ENCODE measurements around the gene KIF15.

KIF15 gene

DNA sequence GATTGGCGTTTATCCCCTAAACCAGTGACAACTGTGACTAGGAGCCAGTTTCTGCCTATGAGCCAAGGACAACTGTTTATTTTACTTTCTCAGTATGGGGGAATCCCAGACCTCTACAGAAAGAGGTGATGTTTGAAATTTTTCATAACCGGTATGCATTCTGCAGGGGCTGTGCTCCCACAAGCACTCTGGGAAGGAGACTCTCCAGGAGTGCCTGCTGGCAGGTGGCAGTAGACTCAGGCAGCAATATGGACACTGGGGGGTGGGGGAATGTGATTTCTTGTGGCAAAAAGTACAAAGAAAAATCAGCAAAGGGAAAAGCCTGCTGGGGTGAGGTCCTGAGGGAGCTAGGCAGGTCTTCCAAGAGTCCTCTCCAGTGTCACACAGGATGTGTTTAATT is 118.7 kb downstream of the KIF15 start:
- FAIRE-seq = no peak

DNA sequence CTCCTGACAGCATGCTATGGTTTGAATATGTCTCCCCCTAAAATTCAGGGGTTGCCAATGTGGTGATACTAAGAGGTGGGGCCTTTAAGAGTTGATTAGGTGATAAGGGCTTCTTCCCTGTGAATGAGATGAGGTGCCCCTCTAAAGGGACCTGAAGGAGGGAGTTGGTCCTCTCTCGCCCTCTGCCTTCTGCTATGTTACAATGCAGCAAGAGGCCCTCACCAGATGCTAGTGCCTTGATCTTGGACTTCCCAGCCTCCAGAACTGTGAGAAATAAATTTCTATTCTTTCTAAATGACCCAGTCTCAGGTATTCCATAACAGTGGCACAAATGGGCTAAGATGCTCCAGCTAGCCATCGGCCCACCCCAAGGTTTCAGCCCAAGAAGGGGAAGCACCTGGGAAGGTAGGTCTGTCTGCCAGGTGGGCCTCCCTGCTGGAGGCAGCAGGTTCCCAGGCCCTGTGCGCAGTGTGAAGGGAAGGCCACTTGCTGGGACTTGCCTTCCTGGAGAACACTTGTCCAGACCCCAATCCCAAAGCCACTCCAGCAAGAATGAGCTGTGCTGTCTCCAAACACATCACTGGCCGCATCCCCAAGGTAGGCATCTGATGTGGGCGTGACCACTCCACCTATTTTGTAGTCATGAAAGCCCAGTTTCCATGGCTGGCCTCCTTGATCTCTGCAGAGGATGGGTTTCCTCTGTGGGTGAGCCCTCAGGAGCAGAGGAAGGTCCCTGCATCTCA is 121.8 kb downstream of the KIF15 start:
- FAIRE-seq = no peak

DNA sequence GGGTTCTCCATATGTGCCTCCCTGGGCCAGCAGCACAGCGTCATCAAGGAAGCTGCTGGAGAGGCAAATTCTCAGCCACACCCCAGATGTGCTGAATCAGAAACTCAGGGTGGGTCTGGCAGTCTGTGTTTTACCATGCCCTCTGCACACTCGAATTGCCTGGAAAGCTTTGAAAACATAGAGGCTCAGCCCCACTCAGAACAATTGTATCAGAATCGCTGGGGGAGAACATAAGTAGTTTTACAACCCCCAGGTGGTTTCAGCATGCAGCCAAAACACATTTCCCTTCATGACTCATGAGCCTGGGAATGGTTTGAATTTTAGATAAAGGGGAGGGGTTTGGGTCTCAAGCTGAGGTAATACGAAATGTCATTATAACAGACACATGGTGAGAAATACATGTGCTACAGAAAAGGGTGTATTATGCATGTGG is 122.4 kb downstream of the KIF15 start:
- no peak for FAIRE-seq

DNA sequence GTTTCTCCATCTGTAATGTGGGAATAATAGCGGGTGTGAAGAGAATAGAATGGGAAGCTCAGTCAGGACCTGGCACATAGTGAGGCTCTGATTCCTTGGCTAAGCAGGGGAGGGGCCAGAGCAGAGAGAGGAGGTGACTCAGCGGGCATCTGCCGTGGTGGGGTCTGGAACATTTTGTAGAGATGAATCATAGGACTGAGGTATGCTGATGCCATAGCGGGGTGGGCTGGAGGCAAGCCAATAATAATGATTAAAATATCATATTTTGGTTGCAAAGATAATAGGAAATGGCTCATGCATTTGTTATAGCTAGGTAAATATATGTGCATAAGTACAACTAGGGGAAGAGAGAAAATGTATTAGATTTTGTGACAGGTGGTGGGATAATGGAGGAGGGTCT is 124.0 kb downstream of the KIF15 start:
- FAIRE-seq = no peak

DNA sequence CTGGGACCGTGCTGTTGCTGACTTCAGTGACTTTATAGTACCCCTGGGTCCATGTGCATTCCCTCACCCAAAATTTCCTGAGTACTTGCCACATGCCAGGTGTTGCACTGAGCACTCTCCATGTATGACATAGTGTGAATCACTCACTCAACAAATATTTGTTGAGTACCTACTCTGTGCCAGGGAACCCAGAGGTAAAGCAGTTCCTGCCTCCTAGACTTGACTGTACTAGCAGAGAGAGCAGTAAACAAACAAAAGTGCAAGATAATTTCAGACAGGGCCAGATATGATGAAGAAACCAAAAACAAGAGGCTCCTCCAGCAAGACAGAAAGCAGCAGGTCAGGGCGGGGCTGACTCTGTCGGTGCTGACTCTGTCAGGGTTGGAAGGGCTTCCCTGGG is 125.0 kb downstream of the KIF15 start:
- no peak for FAIRE-seq

DNA sequence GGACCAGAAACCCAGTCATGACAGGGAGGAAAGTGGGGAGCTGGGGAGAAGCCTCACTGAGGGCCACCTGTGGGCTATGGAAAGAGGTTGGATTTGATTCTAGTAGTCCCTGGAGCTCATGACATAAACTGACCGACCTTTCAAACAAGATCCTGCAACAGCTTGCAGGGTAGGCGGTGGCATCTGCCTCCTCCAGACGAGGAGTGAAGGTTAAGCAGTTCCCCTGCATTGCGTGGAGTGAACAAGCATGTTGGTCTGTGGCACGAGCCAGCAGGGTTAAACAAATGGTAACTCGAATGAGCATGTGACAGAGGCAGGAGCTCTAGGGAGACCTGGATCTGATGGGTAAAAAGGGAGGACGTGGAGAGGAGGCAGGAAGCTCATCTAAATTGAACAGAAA is 125.5 kb downstream of the KIF15 start:
- FAIRE-seq = no peak

DNA sequence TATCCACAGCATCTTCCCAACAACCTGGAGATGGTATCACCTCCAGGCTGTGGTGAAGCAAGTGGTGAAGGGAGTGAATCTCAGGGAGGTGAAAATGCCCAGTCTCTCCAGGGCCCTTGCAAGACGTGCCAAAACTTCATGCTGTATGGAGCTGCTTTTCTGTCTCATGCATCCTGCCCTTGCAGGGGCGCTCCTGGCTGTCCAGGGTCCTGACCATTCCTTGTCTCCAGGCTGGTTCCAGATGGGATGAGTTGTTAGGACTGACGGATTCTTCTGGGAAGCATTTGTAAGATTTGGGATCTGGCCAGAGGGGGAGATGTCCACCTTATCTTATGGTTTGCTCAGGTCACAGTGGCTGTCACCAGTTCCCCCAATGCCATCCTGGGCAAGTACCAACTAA is 128.7 kb downstream of the KIF15 start:
- no peak for FAIRE-seq

DNA sequence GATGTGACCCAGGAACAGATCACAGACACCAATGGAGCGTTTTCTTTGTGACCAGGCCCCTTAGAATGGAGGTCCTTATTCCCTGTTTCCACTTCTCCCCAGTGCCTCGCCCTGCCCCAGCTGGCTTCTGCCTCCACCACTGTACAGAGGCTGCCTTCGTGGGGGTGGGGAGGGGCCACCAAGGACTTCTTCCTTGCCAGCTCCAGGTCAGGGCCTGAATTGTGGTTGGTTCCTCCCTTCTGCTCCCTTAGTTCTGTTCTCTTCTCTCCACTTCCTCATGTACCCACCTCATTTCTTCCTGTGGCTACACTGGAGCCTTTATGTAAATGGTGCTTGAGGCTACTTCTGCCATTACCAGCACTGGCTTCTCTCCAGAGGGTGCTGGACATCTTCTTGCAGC is 129.3 kb downstream of the KIF15 start:
- FAIRE-seq = no peak

DNA sequence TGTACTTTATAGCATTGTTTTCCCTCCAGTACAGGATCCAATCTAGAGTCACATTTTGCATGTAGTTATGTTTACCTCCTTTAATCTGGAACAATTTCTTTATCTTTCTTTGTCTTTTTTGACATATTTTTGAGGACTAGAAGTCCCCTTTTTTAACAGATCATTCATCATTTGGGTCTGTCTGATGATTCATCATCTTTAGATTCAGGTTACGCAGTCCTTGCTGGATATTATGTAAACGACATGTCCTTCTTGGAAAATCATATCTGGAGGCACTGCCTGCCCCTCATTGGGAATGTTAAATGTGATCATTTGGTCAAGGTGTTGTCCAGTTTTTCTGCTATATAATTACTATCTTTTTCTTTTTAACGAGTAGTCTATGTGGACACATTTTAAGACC is 131.1 kb downstream of the KIF15 start:
- no peak for FAIRE-seq

DNA sequence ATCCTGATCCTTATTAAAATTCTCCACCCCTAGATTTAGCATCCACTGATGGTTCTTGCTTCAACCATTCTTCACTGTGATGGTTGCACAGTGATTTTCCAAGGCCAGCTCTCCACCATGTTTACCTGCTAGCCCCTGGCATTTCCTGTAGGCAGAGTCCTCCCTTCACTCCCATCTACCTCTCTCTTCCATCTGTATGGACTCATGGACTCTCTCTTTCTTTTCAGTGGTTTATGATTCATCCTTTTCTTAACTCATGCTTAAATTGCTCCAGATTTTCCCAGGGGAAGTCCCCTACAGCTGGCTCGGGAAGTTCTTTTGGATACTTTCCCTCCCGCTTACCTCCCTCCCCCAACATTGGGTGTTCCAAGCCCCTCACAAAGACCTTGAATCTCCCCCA is 131.5 kb downstream of the KIF15 start:
- FAIRE-seq = no peak

DNA sequence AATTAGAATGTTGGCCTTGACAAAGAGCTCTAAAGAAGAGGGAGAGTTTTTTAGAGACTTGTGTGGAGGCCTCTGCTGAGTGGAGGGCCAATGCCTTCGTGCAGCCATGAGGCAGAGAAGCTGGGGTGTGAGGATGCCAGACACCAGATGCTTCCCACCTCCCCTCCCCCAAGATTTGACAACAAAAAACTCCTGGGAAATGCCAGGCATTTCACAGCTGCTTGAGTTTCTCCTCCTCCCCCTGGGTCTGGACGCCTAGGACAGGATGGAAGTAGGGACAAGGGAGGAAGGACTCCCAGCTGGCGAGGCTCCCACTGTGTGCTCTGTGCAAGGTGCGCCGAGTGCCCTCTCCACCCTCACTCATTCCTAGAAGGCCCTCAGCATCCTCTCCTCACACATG is 132.9 kb downstream of the KIF15 start:
- no peak for FAIRE-seq

DNA sequence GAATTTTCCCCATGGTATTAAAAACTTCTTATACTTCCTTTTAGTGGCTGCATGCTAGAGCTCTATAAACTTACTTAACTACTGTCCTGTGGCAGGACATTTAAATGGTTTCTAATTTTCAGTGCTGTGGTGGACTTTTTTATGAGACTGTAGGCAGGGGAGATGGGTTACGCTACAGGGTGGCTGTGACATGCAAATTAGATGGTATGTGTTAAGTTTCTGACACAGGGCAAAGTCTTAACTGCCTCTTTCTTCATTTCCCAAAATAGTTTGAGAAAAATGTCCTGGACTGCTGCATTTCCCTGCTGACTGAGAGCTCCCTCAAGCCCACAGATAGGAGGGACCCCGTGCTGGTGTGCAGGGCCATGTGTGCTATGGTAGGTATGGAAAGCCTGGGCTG is 134.8 kb downstream of the KIF15 start:
- no peak for FAIRE-seq

DNA sequence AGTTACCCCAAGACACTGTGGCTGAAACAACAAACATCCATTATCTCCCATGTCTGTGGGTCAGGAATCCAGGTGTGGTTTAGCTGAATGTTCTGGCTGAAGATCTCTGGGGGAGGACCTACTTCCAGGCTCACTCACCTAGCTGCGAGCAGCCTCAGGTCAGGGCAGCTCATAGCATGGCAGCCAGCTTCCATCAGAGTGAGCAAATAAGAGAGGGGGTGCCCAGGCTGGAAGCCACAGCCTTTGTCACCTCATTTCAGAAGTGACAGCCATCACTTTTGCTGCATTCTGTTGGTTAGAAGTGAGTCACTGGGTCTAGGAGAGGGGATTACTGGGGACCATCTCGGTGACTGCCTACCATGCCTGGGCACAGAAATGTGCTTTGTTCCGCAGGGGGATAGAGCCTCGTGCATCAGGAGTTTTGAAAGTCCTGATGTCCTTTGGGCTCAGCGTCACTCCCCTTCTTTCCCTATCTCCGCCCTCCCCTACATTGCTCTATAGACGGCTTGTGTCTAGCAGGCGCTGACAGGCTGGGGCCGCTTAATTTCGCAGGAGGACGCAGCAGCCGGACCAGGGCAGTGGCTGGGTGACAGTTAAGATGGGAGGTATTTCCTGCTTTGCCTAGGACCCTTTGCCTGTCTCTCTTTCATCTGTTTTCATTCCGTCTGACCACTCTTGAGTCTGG is 138.2 kb downstream of the KIF15 start:
- no peak for FAIRE-seq

DNA sequence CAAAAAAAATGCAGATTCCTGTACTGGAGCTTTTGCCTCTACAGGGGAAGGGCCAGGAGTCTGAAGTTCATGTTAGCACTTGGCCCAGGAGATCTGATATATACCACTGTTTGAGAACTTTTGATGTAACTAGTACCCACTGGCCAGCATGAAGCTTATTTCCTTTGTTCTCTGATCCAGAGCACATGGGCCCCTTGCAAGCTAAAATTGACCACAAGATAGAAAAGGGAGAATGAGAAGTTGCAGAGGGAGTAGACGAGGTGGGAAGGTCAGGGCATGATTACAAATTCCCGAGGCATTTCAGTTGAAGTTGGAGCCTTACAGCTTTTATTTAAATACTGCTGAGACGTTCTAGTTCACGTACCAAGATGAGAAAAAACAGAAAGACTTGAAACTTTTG is 141.0 kb downstream of the KIF15 start:
- FAIRE-seq = no peak
